GDM1 (cell line): ENCODE data around the gene RTL1.

Experiments
- DNase-seq: peaks from one replicate; lab custom pipeline; 2025; lab: John Stamatoyannopoulos, UW

Gene RTL1

DNA sequence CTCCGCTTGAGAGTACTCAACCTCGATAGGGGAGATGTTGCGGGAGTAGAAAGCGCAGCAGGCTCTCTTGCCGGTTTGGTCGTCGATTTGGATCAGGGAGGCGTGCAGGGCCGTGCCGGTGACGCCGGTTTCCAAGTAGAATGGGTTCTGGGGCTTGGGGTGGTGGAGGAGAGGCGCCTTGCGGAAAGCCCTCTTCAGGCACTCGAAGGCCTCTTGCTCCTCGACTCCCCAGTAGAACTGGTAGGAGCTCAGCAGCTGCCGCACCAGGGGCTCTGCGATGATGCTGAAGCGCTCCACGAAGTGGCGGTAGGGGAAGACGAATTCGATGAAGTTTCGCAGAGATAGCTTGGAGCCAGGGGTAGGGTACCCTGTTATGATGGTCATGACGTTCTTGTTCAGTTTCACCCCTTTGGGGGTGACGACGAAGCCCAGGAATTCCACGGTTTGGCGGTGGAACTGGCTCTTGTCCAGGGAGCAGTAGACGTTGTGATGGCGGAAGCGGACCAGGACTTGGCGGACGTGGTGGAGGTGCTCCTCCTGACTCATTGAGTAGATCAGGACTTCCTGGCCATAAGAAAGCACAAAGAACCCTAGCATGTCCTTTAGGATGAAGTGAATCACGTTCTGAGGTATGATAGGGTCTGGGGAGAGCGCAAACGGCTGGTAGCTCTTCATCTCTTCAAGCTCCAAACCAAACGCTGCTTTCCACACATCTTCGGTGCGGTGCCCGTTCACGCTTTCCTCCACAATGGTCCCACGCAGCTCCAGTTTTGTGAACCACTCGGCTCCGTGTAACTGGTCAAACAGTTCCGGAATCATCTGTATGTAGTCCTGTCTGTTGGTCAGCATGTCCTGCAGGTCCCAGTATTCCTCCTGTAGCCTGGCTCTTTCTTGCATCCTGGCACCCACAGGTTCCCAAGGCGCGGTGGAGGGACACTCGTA is 21.2 kb downstream of the RTL1 start:
- no peak for DNase-seq

DNA sequence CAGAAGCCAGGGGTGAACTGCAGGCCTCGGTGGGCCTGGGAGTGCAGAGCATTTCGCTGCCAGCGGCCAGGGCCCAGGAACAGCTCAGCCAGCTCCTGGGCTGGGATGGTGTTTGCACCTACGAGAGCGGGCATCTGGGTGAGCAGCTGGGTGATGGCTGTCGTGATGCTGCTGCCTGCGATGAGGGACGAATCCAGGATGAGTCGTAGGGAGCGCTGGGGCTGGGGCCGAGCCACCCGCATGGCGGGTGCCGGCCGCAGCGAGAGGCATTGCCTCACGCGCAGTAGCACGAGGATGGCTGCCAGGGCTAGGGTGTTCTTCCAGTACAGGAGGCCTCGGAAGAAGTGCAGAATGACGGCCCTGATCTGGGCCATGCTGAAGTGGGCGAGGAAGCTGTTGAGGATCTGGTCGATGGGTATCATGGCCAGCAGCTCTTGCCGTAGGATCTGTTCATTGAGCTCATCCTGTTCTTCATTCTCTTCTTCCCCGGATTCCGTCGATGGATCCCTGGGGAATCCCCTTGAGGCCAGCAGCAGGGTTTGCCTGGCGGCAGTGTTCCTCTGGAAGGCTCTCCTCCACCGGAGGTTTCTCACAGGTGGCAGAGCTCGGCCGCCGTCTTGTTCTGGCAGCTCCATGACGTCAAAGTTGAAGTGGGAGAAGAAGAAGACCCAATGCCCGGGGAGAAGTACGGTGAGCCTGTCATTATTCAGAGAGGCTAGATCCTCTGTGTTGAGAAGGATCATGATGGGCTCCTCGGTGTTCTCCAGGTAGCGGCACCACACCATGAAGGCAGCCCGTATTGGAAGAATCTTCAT is 22.1 kb downstream of the RTL1 start:
- no peak for DNase-seq

DNA sequence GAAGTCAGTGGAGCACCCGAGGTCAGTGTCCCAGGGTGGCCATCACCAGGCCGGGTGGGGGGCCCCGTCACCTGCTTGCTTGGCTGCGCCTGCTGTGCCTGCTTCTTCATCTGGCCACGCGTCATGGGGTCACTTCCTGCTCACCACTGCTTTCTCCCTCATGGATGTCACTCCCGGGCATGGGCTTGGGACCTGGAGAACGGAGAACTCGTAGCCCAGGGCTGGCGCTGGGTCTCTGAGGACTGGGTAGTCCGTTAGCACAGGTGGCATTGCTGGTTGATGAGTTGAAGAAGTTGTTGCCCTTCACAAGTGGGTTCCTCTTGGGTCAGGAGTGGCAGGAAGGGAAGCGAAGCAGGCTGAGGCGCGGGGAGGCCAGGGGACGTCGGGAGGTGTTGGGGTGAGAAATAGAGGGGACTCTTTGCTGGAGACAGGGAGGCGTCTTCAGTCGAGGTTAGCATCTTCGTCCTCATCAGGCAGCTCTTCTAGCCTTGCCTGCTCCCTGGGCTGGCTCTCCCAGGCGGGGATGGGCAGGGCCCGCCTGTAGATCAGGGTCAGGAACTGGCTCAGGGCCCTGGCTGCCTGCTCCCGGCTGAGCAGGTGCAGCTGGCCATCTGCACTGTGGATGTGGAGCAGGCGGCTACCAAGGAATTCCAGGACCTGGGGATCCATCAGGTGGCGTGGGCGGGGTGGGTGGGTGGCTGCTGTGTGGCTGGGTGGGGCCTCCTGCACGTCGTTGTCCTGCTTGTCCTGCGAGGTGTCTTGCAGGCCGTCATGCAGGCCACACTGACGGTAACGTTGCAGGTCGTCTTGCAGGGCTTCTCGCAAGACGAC is 23.0 kb downstream of the RTL1 start:
- DNase-seq, result no peak

GRCh38 chr14:100879782-100880181 is 23.7 kb downstream of the RTL1 start:
- DNase-seq, result no peak

- DNase-seq, result no peak
Measured at GRCh38 chr14:100879194-100879593, 24.3 kb downstream of the RTL1 start.

GRCh38 chr14:100878271-100879146 is 25.0 kb downstream of the RTL1 start:
- no peak for DNase-seq

DNA sequence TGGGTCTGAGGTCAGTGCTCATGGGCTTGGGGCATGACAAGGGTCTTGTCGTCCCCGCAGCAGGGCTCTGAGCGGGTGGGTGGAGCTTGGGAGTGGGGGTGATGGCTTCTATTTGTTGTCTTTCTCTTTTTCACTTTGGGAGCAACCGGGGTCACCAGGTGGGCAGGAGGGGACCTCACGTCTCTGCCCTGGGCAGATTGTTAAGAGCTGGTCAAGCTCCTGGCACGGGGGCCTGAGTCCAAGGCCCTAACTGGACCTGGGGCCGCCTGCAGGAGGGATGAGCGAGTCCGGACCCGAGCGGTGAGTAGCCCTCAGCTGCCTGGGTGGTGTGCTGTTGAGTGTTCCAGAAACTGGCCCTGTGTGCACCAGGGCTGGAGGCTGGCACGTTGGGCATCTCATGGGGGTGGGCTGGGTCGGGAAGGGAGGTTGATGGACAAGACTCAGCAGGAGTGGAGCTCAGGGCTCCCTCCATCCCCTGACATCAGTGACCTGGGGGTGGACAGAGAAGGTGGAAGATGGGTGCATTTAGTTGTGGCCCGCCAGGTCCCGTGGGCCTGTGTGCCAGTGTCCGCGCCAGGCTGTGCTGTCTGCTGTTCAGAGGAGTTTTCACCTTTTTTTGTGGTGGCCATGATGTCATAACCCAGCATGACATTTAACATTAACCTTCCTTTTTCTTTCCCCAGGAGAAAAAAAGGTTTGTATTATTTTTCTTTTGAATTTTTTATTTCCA is 27.5 kb downstream of the RTL1 start:
- no peak for DNase-seq

DNA sequence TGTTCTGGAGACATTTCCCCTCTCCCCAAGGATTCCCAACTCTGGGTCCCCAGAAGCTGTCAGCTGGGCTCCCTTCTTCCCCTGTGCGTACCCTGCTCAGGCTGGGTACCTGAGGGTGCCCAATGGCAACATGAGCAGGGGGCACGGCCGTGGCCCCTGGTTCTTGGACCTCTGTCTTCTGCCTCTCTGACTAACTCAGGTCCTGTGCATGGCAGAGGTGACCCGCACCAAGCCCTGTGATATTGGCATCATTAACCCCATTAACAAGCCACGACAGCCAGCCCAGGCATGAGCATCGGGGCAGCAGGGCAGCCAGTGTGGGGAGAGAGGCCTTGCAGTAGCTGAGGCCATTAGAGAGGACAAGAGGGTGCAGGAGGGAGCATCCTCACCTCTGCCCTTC is 28.4 kb downstream of the RTL1 start:
- DNase-seq, result no peak

DNA sequence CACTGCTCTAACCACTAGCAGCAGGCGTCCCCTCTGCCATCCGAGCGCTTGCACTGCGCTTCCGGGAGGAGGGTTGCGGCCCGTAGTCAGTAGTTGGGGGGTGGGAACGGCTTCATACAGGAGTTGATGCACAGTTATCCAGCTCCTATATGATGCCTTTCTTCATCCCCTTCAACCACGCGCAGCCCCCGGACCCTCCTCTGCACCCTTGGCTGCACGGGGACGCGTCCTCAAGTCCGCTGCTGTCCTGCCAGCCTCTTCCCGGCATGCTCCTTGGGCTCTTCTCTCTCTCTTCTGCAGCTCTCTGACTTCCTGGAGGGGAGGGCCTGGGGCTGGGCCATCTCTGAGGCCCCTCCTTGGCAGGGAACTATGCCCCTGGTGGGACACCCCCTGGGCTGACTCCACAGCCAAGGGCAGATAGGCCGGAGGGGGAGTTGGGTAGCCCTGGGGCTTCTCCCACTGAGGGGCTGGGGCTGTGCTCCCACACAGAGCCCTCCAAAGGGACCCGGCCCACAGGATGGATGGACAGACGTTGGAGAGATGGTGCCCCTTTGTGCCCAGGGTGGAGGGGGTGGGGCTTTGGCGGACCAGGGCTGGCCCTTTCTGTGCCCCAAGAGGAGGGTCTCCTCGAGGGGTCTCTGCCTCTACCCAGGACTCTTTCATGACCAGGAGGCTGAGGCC is 29.0 kb downstream of the RTL1 start:
- DNase-seq, result no peak

- no peak for DNase-seq
Measured at GRCh38 chr14:100874051-100874410, 29.5 kb downstream of the RTL1 start.

DNA sequence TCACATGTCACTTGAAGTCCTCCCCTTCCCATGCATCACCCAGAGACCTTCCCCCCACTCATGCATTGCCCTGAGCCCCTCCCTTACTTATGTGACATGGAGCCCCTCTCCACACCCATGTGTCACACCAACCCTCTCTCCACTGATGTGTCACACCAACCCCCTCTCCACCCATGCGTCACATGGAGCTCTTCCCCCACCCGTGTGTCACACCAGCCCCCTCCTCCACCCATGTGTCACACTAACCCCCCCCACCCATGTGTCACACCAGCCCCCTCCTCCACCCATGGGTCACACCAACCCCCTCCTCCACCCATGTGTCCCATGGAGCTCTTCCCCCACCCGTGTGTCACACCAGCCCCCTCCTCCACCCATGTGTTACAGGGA is 30.4 kb downstream of the RTL1 start:
- DNase-seq, result no peak

DNA sequence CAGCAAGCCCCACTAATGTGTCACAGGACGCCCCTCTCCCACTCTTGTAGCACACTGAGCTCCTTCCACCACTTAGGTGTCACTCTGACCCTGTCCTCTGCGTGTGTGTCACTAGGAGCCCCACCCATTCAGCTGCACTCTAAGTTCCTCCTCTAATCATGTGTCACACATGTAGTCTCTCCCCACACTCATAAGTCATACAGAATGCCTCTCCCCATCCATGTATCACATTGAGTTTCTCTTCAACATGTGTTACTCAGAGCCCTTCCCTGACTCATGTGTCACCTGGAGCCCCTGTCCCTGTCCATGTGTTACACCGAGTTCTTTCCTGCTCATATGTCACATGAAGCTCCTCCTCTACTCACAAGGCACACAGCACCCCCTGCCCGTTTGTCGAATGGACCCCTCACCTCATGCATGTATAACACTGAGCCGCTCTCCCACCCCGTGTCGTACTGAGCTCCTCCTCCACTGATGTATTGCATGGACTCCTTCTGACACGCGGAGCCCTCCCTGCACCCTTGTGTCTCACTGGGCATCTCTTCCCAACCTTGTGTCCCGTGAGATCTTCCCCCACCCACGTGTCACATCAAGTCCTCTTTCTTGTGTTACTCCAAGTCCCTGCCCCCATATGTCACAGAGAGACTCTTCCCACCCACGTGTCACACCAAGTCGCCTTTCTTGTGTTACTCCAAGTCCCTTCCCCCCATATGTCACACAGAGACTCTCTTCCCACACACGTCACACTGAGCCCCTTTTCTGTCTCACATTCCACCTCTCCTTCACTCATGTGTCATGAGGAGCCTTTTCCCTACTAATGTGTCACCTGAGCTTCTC is 31.0 kb downstream of the RTL1 start:
- no peak for DNase-seq

DNA sequence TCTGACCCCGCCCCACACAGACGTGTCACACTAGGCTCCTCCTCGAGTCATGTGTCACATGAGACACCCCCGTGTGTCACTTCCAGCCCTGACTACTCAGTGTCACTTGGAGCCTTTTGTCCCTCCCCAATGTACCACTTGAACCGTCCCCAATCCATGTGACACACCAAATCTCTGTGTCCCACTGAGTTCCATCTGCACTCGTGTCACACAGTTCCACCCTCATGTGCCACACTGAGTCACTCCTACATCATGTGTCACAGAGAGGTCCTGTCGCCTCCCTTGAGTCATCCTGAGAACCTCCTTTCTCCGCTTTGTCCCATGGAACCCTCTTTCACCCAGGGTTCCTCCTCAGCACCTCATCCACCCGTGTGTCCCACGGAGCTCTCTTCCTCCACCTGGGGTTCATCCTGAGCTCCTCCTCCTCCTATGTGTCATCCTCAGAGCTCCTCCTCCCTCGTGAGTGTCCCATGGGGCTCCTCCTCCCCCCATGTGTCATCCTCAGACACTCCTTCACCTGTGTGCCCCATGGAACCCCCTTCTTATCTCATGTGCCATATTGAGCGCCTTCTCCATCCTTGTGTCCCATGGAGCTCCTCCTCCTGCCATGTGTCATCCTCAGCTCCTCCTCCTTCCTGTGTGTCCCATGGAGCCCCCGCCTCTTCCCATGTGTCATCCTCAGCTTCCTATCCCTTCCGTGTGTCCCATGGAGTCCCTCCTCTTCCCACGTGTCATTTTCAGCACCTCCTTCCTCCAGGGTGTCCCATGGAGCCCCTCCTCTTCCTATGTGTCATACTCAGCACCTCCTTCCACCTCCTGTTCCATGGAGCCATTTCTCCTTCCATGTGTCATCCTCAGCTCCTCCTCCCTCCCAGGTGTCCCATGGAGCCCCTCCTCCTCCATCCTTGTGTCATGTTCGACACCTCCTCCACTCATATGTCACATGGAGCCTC is 32.0 kb downstream of the RTL1 start:
- no peak for DNase-seq

DNA sequence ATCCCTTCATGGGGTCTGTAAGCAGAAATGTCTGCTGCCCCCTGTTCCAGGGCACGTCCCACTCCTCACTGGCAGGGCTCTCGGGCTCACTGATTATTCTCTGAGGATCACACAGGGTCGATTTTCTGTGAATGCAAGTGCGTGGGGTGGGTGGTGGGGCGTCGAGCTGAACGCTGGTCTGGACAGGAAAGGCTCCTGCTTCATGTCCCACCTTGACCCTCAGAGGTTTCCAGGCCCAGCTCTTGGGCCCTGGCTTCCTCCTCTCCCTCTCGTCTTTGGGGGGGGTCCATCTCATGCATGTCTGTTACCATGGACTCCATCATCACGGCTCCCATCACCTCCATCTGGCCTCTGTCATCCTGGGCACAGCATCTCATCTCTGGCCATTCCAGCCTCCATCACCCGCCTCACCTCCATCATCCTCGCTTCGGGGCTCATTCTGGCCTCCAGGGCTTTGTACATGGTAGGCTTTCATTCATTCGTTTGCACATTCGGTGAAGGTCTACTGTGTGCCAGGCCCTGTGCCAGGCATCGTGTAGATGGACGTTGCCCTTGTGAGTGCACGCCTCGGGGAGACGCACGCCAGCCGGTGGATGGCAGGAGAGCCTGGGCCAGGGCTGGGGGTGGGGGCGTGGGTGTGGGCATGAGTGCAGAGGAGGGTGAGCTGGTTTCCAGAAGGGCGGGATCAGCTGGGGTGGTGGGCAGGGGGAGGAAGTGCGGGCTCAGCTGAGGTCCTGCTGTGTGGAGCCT is 34.7 kb downstream of the RTL1 start:
- no peak for DNase-seq

DNA sequence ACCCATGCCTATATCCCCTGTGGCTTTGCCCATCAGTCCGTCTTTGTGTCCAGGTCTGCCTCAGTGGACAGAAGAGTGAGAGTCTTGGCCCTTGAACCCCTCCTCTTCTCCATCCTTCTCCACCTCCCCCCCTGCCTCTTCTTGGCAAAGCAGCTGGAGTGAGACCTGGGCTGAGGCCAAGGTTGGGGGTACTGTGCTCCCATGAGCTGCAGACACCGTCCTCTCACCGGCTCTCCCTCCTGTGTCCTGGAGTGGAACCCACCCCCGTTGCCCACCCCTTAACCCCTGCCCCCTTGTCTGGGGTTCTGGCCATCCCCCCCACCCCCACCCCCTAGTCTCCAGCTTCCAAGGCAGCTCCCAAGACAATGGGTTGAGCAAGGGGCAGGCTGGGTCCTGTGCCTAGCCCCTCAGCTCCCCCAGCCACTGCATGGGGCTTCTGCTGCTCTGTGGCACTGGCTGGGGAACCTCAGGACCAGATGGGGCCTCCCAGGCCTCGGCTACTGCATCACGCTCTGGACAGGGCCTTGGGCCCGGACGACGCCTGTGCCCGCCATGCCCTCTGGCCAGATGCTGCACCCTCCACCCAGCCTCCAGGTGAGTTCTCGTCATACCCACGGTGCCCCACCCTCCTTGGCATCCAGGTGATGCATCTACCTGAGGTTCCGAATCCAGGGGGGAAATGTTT is 35.7 kb downstream of the RTL1 start:
- no peak for DNase-seq
